GM06990 (cell line): ENCODE measurements around the gene SLC16A13.

ENCODE experiments used
- DNase-seq: peaks from one replicate; pipeline ENCODE4 v3.0.0-alpha.2; 2011; ENCODE audit not compliant: insufficient read length; ENCODE audit errors: extremely low read depth
- H3K27me3 ChIP-seq: replicated peaks from 2 replicates; pipeline ENCODE4 v1.6.0; 2011; ENCODE audit warnings: low read length; ENCODE audit not compliant: control insufficient read depth, insufficient read depth
- H3K36me3 ChIP-seq: 2 replicates; pipeline ENCODE4 v1.5.1; 2011; ENCODE audit warnings: low read length; ENCODE audit not compliant: control insufficient read depth, insufficient read depth
- H3K4me3 ChIP-seq: replicated peaks from 2 replicates; pipeline ENCODE4 v1.5.1; 2011; ENCODE audit warnings: low read depth, mild to moderate bottlenecking, control low read depth, low read length
- TF ChIP-seq, protein P1 (sequence below): IDR thresholded peaks from 2 replicates; pipeline ENCODE4 v1.5.1; 2011; ENCODE audit warnings: low read length, control low read depth, mild to moderate bottlenecking, inconsistent platforms; ENCODE audit not compliant: insufficient read depth, poor library complexity, severe bottlenecking

SLC16A13 gene

DNA sequence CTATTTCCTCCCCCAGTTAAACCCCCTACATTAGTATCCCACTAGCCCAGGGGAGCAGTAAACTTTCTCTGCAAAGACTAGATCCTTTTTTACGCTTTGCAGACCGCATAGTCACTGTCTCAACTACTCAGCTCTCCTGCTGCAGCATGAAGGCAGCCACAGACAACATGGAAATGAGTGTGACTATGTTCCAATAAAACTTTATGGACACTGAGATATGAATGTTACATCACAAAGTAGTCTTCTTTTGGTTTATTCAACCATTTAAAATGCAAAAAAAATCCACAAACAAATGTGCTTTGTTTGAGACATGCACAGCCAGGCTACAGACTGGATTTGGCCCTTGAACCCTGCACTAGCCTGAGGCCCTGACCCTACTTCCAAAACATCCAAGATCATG, 25.3 kb upstream of the SLC16A13 start:
- Histone ChIP-seq H3K4me3 (peak overlapping the region; percentile 95; the same call in 1 of the 2 replicates), H3K36me3 (no peaks in the 10 kb centered on the region; the same call in 1 of the 2 replicates), H3K27me3 (no peaks in the 10 kb centered on the region)
- no peak for DNase-seq
- TF ChIP-seq, protein P1, sequence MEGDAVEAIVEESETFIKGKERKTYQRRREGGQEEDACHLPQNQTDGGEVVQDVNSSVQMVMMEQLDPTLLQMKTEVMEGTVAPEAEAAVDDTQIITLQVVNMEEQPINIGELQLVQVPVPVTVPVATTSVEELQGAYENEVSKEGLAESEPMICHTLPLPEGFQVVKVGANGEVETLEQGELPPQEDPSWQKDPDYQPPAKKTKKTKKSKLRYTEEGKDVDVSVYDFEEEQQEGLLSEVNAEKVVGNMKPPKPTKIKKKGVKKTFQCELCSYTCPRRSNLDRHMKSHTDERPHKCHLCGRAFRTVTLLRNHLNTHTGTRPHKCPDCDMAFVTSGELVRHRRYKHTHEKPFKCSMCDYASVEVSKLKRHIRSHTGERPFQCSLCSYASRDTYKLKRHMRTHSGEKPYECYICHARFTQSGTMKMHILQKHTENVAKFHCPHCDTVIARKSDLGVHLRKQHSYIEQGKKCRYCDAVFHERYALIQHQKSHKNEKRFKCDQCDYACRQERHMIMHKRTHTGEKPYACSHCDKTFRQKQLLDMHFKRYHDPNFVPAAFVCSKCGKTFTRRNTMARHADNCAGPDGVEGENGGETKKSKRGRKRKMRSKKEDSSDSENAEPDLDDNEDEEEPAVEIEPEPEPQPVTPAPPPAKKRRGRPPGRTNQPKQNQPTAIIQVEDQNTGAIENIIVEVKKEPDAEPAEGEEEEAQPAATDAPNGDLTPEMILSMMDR: no peak

- DNase-seq: no peak
- Histone ChIP-seq H3K36me3 (no peaks in the 10 kb centered on the region; the same call in 1 of the 2 replicates), H3K27me3 (no peaks in the 10 kb centered on the region), H3K4me3 (peak overlapping the region; percentile 95)
- TF ChIP-seq, protein P1: no peak
Measured at GRCh38 chr17:7011415-7011814, 24.4 kb upstream of the SLC16A13 start.

GRCh38 chr17:7011942-7012254, 23.9 kb upstream of the SLC16A13 start:
- H3K4me3 ChIP-seq: peak overlapping the region; percentile 95
- TF ChIP-seq, protein P1: no peak
- no peaks in the 10 kb centered on the region for H3K27me3 ChIP-seq
- no peak for DNase-seq
- peaks cover 2% of the 10 kb centered on the region for H3K36me3 ChIP-seq

GRCh38 chr17:7014261-7014994, 21.4 kb upstream of the SLC16A13 start:
- DNase-seq: peak; percentile 98
- H3K36me3 ChIP-seq: peaks cover 6% of the 10 kb centered on the region
- no peaks in the 10 kb centered on the region for H3K27me3 ChIP-seq
- TF ChIP-seq, protein P1: peak; percentile 47
- H3K4me3 ChIP-seq: peak overlapping the region; percentile 95

DNA sequence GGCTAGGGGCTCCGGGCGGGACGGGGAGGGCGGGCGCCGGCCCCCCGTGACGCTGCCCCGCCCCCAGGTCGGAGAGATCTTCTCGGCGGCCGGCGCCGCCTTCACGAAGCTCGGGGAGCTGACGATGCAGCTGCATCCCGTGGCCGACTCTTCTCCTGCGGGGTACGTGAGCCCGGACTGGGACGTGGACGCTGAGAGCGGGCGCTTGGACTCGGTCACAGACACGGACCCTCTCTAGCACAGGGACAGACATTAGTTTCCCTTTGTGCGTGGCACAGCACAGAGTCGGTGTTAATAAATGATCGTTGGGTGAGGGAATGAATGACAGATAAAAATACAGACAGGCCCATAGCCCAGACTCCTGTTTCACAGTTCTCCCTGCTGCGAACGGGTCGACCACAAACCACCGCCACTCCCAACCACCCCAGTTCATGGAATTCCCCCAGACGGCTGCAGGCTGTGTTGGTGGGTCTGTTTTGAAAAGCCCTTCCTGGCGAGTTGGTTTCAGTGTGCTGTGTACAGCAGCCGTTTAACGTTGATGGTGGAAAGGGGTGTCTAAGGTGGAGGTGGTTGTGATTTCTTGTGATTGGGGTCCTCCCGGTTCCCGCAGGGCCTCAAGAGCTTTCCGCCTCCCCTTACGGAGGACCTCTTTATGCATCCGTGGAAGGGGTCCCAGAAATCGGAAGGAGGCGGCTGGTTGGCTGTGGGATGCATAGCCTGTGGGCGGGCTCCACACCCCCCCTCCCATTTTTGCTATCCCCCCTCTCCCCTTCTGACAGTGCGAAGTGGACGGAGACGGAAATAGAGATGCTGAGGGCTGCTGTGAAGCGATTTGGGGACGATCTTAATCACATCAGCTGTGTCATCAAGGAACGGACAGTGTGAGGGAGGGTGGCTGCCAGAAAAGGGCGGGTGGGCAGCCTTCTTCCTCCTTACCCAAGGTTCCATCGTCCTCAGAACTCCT, 20.5 kb upstream of the SLC16A13 start:
- peak overlapping the region; percentile 95 for H3K4me3 ChIP-seq
- H3K27me3 ChIP-seq: no peaks in the 10 kb centered on the region
- H3K36me3 ChIP-seq: peaks cover 6% of the 10 kb centered on the region
- DNase-seq: no peak
- TF ChIP-seq, protein P1: no peak
